Rectal smooth muscle tissue (tissue), 1 donor: Measurements from ENCODE around the gene HTT-AS.
"Not testable (repeated sequence)": the region's sequence is repeated elsewhere in the genome, so short reads cannot be mapped to it uniquely, and the experiment has no call there.

ENCODE experiments used
- H3K27ac ChIP-seq: one replicate; pipeline ENCODE4 v1.7.0; 2013; ENCODE audit warnings: low read depth, low read length, inconsistent platforms
- H3K27me3 ChIP-seq: one replicate; pipeline ENCODE4 v1.7.0; 2013; ENCODE audit warnings: low read length; ENCODE audit not compliant: control insufficient read depth, insufficient read depth
- H3K36me3 ChIP-seq: one replicate; pipeline ENCODE4 v1.7.0; 2013; ENCODE audit warnings: low read length; ENCODE audit not compliant: control insufficient read depth, insufficient read depth
- H3K4me1 ChIP-seq: one replicate; pipeline ENCODE4 v1.7.0; 2013; ENCODE audit warnings: low read length; ENCODE audit not compliant: control insufficient read depth, insufficient read depth
- H3K4me3 ChIP-seq: one replicate; pipeline ENCODE4 v1.7.0; 2013; ENCODE audit warnings: low read length
- H3K9ac ChIP-seq: one replicate; pipeline ENCODE4 v1.7.0; 2013; ENCODE audit warnings: low read length

HTT-AS gene

GRCh38 chr4:3111461-3111860 lies 37.1 kb upstream of the HTT-AS start:
- Histone ChIP-seq H3K36me3 (peaks cover 33% of the 10 kb centered on the region), H3K9ac (no peak overlapping the region), H3K27ac (no peak overlapping the region), H3K27me3 (no peaks in the 10 kb centered on the region), H3K4me1 (peaks cover 5% of the 10 kb centered on the region), H3K4me3 (no peak overlapping the region)

GRCh38 chr4:3108211-3108610 lies 33.9 kb upstream of the HTT-AS start:
- Histone ChIP-seq H3K36me3 (peaks cover 23% of the 10 kb centered on the region), H3K4me3 (no peak overlapping the region), H3K9ac (no peak overlapping the region), H3K4me1 (peaks cover 5% of the 10 kb centered on the region), H3K27ac (peak overlapping the region; percentile 40), H3K27me3 (no peaks in the 10 kb centered on the region)

- H3K27ac ChIP-seq = peak overlapping the region; percentile 40
- H3K4me3 ChIP-seq = no peak overlapping the region
- H3K27me3 ChIP-seq = no peaks in the 10 kb centered on the region
- peaks cover 23% of the 10 kb centered on the region for H3K36me3 ChIP-seq
- H3K4me1 ChIP-seq = peaks cover 5% of the 10 kb centered on the region
- H3K9ac ChIP-seq = no peak overlapping the region
Observed at GRCh38 chr4:3107691-3108121, 33.4 kb upstream of the HTT-AS start.

GRCh38 chr4:3107271-3107670 lies 32.9 kb upstream of the HTT-AS start:
- Histone ChIP-seq H3K4me1 (peaks cover 5% of the 10 kb centered on the region), H3K27me3 (no peaks in the 10 kb centered on the region), H3K36me3 (peaks cover 23% of the 10 kb centered on the region), H3K4me3 (no peak overlapping the region), H3K9ac (no peak overlapping the region), H3K27ac (no peak overlapping the region)

- Histone ChIP-seq H3K4me3 (no peak overlapping the region), H3K36me3 (peaks cover 17% of the 10 kb centered on the region), H3K27me3 (no peaks in the 10 kb centered on the region), H3K9ac (no peak overlapping the region), H3K27ac (no peak overlapping the region), H3K4me1 (peaks cover 5% of the 10 kb centered on the region)
Observed at GRCh38 chr4:3106339-3107186, 32.2 kb upstream of the HTT-AS start.

GRCh38 chr4:3098346-3098745 lies 24.0 kb upstream of the HTT-AS start:
- Histone ChIP-seq H3K4me1 (no peaks in the 10 kb centered on the region), H3K36me3 (peaks cover 6% of the 10 kb centered on the region), H3K4me3 (no peak overlapping the region), H3K27ac (no peak overlapping the region), H3K9ac (no peak overlapping the region), H3K27me3 (no peaks in the 10 kb centered on the region)

- H3K4me1 ChIP-seq = no peaks in the 10 kb centered on the region
- no peak overlapping the region for H3K27ac ChIP-seq
- H3K36me3 ChIP-seq = peaks cover 8% of the 10 kb centered on the region
- H3K4me3 ChIP-seq = no peak overlapping the region
- no peak overlapping the region for H3K9ac ChIP-seq
- no peaks in the 10 kb centered on the region for H3K27me3 ChIP-seq
Observed at GRCh38 chr4:3096202-3096601, 21.9 kb upstream of the HTT-AS start.

GRCh38 chr4:3094701-3095100 lies 20.4 kb upstream of the HTT-AS start:
- not testable (repeated sequence) for H3K27me3 ChIP-seq, H3K4me1 ChIP-seq, H3K4me3 ChIP-seq, H3K27ac ChIP-seq, H3K9ac ChIP-seq, H3K36me3 ChIP-seq

- Histone ChIP-seq H3K4me1 (no peaks in the 10 kb centered on the region), H3K27me3 (no peaks in the 10 kb centered on the region)
Observed at GRCh38 chr4:3091464-3091863, 17.1 kb upstream of the HTT-AS start.

GRCh38 chr4:3087115-3087797 lies 12.9 kb upstream of the HTT-AS start:
- H3K27me3 ChIP-seq = no peaks in the 10 kb centered on the region
- no peak overlapping the region for H3K4me3 ChIP-seq
- no peak overlapping the region for H3K9ac ChIP-seq
- no peak overlapping the region for H3K27ac ChIP-seq
- no peaks in the 10 kb centered on the region for H3K4me1 ChIP-seq
- H3K36me3 ChIP-seq = no peaks in the 10 kb centered on the region

More at GRCh38 chr4:3091464-3091863, 17.1 kb upstream of the HTT-AS start:
- H3K36me3 ChIP-seq = peaks cover 4% of the 10 kb centered on the region
- no peak overlapping the region for H3K9ac ChIP-seq
- H3K27ac ChIP-seq = no peak overlapping the region
- no peak overlapping the region for H3K4me3 ChIP-seq

GRCh38 chr4:3085948-3086670 lies 11.8 kb upstream of the HTT-AS start:
- Histone ChIP-seq H3K9ac (no peak overlapping the region), H3K4me3 (no peak overlapping the region), H3K36me3 (no peaks in the 10 kb centered on the region), H3K27ac (no peak overlapping the region), H3K27me3 (no peaks in the 10 kb centered on the region), H3K4me1 (no peaks in the 10 kb centered on the region)

- Histone ChIP-seq H3K4me1 (no peaks in the 10 kb centered on the region), H3K36me3 (no peaks in the 10 kb centered on the region)
Observed at GRCh38 chr4:3083732-3084131, 9.4 kb upstream of the HTT-AS start.

More at GRCh38 chr4:3083732-3084131, 9.4 kb upstream of the HTT-AS start:
- Histone ChIP-seq H3K27me3 (no peaks in the 10 kb centered on the region), H3K9ac (no peak overlapping the region), H3K4me3 (no peak overlapping the region), H3K27ac (no peak overlapping the region)
